Activated naive CD4-positive, alpha-beta T cell treated with anti-CD3 and anti-CD28 coated beads for 36 hours (primary cell): ENCODE measurements around the gene PRKCE. TPM values are rescaled to one million over a fixed set of nuclear protein-coding genes. Genes with fewer than 3 reads are reported as not detected.
"Not testable (repeated sequence)": the region's sequence is repeated elsewhere in the genome, so short reads cannot be mapped to it uniquely, and the experiment has no call there.

Source experiments
- CTCF ChIA-PET: fragments of 350-600 bp; sonication (Branson Sonifier 250); formaldehyde crosslinking; loops from one replicate; lab custom pipeline; 2021; ENCODE audit warnings: antibody characterized with exemption; lab: Charles Lee
- DNase-seq: peaks from one replicate; pipeline ENCODE4 v3.0.0-alpha.2; 2020
- H3K27ac Mint-ChIP-seq: one replicate; pipeline ENCODE4 v1.8.0; 2021; ENCODE audit warnings: mild to moderate bottlenecking, mixed read lengths
- H3K27me3 Mint-ChIP-seq: one replicate; pipeline ENCODE4 v1.8.0; 2021; ENCODE audit warnings: low read depth, mixed read lengths
- H3K36me3 Mint-ChIP-seq: one replicate; pipeline ENCODE4 v1.8.0; 2021; ENCODE audit warnings: low read depth, mixed read lengths
- H3K4me1 Mint-ChIP-seq: one replicate; pipeline ENCODE4 v1.8.0; 2021; ENCODE audit warnings: low read depth, mixed read lengths
- H3K4me3 Mint-ChIP-seq: one replicate; pipeline ENCODE4 v1.8.0; 2021; ENCODE audit warnings: mild to moderate bottlenecking, moderate library complexity, mixed read lengths
- H3K9me3 Mint-ChIP-seq: one replicate; pipeline ENCODE4 v1.8.0; 2021; ENCODE audit warnings: mixed read lengths
- intact Hi-C: fragments of 100-400 bp; cut with micrococcal nuclease; formaldehyde crosslinking; loops from one replicate; pipeline ENCODE4 v1.15.1; 2023
- total RNA-seq, 2 experiments: library from RNA; stranded (reverse); gene quantifications; one replicate each; pipeline ENCODE4 v1.2.3, GENCODE V29; 2021

PRKCE gene
- total RNA-seq, 2 experiments from 2014 or later, result 9.4 to 10.6 TPM

DNA sequence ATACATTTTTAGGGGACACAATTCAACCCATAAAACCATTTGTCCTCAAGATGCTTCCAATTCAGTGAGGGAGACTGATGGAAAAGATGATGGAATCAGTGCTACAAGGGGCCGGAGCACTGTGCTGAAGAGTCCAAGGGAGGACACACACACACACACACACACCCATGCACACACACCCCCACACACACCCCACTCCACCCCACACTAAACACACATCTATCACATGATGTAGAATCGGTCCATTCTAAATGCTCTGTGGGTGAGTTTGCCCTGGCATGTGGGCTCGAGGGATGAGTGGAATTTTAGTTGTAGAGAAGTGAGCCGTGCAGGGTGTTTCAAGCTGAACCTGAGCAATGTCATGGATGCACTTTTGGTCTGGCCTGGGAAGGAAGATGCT, 41.1 kb downstream of the PRKCE start:
- CTCF ChIA-PET, result no interaction called here

DNA sequence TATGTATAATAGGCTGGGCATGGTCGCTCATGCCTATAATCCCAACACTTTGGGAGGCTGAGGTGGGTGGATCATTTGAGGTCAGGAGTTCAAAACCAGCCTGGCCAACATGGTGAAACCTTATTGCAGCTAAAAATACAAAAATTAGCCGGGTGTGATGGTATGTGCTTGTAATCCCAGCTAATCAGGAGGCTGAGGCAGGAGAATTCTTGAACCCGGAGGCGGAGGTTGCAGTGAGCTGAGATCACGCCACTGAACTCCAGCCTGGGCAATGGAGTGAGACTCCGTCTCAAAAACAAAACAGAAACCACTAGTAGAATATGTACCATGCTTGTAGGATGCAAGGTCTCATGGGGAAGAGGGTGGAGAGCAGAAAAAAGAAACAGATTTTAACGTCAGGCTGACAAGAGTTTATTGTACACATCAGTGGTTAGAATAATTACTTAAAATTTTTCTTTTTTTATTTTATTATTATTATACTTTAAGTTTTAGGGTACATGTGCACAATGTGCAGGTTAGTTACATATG, 44.1 kb downstream of the PRKCE start:
- H3K27me3 Mint-ChIP-seq, result not testable (repeated sequence)

More for the DNA sequence above, 41.1 kb downstream of the PRKCE start:
- intact Hi-C loops, result no loop called here
- Mint-ChIP-seq H3K27me3 (no peaks in the 10 kb centered on the region), H3K4me1 (no peaks in the 10 kb centered on the region), H3K9me3 (no peaks in the 10 kb centered on the region), H3K36me3 (no peaks in the 10 kb centered on the region), H3K4me3 (no peak overlapping the region), H3K27ac (no peak overlapping the region)
- DNase-seq, result no peak

DNA sequence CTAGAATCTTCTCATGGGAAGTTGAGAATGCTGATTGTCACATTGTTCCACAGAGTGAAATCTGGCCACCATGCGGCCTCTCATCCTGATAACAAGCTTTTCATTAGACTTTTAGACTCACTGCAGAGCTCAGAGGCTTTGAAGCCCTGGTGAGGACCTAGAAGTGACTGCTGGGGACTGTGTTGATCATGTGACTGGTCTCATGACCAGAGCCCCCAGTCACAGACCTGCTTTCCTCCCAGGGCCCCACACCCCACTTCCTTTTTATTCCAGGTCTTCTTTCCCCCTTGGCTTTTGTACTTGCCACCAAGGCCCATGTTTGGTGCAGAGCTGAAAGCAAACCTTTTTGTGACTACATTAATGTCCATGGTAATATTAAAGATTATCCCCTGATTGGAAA, 45.2 kb downstream of the PRKCE start:
- intact Hi-C loops, result no loop called here
- no peak overlapping the region for H3K4me3 Mint-ChIP-seq

More for the DNA sequence above, 44.1 kb downstream of the PRKCE start:
- H3K4me3 Mint-ChIP-seq, intact Hi-C loops, DNase-seq, H3K9me3 Mint-ChIP-seq, H3K27ac Mint-ChIP-seq, CTCF ChIA-PET, H3K36me3 Mint-ChIP-seq, H3K4me1 Mint-ChIP-seq: not testable (repeated sequence)

DNA sequence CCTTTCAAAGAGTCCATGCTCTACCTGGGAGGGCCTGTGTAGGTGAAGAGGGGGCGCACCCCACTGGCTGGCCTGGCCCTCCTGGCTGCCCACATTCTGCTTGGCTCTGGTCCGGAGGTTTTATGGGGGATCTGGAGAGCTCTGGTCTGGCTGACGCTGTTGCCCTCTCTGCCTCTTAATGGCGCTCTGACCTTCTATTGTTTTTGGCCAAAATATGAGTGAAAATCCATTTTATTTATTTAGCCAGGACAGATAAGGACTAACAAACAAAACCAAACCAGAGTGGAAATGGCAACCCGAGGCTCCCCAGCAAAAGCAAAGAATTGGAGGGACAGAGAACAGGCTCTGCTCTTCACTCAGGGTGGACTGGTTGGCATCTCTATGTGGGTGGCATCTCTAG, 45.7 kb downstream of the PRKCE start:
- no peak for DNase-seq
- Mint-ChIP-seq H3K36me3 (peaks cover 2% of the 10 kb centered on the region), H3K27ac (no peak overlapping the region), H3K9me3 (no peaks in the 10 kb centered on the region), H3K27me3 (no peaks in the 10 kb centered on the region), H3K4me1 (peaks cover 8% of the 10 kb centered on the region), H3K4me3 (no peak overlapping the region)
- CTCF ChIA-PET, result no interaction called here
- intact Hi-C loops, result no loop called here

More for the DNA sequence above, 45.2 kb downstream of the PRKCE start:
- no peak for DNase-seq
- CTCF ChIA-PET, result no interaction called here
- H3K36me3 Mint-ChIP-seq, result peaks cover 2% of the 10 kb centered on the region
- no peaks in the 10 kb centered on the region for H3K9me3 Mint-ChIP-seq
- no peaks in the 10 kb centered on the region for H3K27me3 Mint-ChIP-seq
- H3K27ac Mint-ChIP-seq, result no peak overlapping the region
- H3K4me1 Mint-ChIP-seq, result peaks cover 8% of the 10 kb centered on the region

DNA sequence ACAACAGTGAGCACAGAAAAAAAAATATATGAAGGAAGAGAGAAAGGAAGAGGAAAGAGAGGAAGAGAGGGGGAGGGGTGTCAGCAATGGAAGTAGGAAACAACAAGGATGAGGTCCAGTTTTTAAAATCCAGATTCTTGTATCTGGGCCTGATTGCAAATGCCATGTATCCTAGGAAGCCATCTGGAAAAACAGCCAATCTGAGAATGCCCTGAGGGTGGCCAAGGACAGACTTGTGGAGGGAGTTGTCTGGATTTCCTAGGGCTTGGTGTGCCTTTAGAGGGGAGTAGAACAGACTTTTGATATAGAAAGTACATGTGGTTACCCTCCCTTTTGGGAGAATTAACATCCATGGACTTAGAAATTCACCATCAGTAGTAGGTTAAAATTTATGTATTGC, 47.1 kb downstream of the PRKCE start:
- H3K9me3 Mint-ChIP-seq, result no peaks in the 10 kb centered on the region
- H3K27ac Mint-ChIP-seq, result no peak overlapping the region
- H3K4me1 Mint-ChIP-seq, result peaks cover 8% of the 10 kb centered on the region
- CTCF ChIA-PET, result no interaction called here
- intact Hi-C loops, result no loop called here
- DNase-seq, result no peak
- no peak overlapping the region for H3K4me3 Mint-ChIP-seq
- peaks cover 2% of the 10 kb centered on the region for H3K36me3 Mint-ChIP-seq
- H3K27me3 Mint-ChIP-seq, result no peaks in the 10 kb centered on the region

DNA sequence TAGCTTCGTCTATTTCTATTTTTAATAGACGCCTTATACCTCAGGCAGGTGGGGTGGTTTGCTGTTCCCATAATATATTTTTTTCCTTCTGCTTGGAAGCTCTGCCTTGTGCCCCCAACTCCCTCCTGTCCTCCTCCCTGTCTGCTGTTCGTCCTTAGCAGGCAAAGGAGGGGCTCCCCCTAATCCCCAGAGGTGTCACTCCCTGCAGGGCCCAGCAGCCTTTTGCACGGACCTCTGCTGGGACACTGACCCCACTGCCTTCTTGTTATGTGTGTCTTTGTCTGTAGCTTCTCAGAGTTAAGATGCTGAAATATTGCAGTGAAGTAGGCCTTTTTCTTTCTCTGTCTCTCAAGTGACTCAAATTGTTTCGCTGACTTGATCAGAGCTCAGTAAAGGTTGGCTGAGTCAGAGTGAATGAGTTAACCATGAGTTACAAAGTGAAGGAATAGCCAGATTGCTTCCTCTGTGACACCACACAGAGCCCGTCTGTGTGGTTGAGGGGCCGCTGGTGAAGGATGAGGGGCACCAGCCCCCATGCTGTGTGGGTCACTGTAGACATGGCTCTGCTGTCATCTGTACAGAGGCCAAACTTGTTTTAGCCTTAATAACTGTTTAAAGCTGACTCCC, 47.7 kb downstream of the PRKCE start:
- H3K4me1 Mint-ChIP-seq, result peaks cover 8% of the 10 kb centered on the region
- H3K27me3 Mint-ChIP-seq, result no peaks in the 10 kb centered on the region
- peak; percentile 6 for DNase-seq
- H3K4me3 Mint-ChIP-seq, result no peak overlapping the region
- CTCF ChIA-PET, result interaction anchor here (0.7 kb wide), 1 partner anchor 116 kb away, joined by 3 read pairs; no protein-coding TSS in a partner anchor
- intact Hi-C loops, result no loop called here
- no peak overlapping the region for H3K27ac Mint-ChIP-seq
- H3K9me3 Mint-ChIP-seq, result no peaks in the 10 kb centered on the region
- peaks cover 2% of the 10 kb centered on the region for H3K36me3 Mint-ChIP-seq

DNA sequence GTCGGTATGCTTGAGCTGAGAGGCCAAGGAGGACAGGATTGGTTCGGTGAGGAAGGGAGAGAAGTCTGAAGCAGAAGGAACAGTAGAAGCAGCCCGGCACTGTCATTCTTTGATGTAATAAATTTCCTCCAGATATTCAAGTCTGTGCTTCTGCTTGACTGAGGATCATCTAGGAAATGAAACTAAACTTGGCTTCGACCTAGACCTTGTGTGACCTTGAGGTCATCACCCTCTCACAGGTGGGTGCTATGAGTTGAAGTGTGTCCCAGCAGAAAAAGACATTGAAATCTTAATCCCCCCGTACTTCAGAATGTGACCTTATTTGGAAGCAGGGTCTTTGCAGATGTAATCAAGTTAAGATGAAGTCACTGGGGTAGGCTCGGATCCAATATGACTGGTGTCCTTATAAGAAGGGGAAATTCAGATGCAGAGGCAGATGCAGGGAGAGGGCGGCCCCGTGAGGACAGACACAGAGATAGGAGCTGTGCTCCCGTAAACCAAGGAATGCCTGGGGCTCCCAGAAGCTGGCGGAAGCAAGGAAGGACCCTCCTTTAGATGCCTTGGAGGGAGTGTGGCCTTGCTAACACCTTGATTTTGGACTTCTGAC, 49.0 kb downstream of the PRKCE start:
- H3K9me3 Mint-ChIP-seq, result no peaks in the 10 kb centered on the region
- no peak for DNase-seq
- intact Hi-C loops, result no loop called here
- H3K27ac Mint-ChIP-seq, result no peak overlapping the region
- H3K4me3 Mint-ChIP-seq, result no peak overlapping the region
- H3K4me1 Mint-ChIP-seq, result peaks cover 8% of the 10 kb centered on the region
- peaks cover 2% of the 10 kb centered on the region for H3K36me3 Mint-ChIP-seq
- H3K27me3 Mint-ChIP-seq, result no peaks in the 10 kb centered on the region
- CTCF ChIA-PET, result interaction anchor here (0.8 kb wide), 1 partner anchor 265 kb away, joined by 3 read pairs; no protein-coding TSS in a partner anchor

DNA sequence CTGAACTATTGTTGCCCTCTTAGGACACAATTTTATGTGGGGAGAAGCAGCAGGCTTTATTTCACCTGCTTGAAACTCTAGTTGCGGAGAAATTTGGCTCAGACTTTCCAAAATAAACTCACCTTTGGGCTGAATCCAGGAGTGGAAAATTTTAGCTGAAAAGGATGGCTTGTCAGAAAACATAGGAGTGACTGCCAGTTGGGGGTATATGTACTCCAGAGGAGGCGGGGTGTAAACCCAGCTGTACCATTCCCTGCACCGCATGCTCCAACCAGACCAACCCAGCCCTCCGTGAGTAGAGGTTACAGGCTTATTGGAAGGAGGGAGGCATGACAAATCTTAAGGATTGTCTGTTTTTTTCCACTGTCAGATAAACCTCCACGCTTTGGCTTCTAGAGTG, 53.8 kb downstream of the PRKCE start:
- intact Hi-C loops, result no loop called here
- Mint-ChIP-seq H3K27ac (no peak overlapping the region), H3K4me1 (no peaks in the 10 kb centered on the region), H3K27me3 (no peaks in the 10 kb centered on the region), H3K36me3 (peaks cover 15% of the 10 kb centered on the region), H3K9me3 (peaks cover 6% of the 10 kb centered on the region), H3K4me3 (no peak overlapping the region)
- CTCF ChIA-PET, result no interaction called here
- DNase-seq, result no peak

DNA sequence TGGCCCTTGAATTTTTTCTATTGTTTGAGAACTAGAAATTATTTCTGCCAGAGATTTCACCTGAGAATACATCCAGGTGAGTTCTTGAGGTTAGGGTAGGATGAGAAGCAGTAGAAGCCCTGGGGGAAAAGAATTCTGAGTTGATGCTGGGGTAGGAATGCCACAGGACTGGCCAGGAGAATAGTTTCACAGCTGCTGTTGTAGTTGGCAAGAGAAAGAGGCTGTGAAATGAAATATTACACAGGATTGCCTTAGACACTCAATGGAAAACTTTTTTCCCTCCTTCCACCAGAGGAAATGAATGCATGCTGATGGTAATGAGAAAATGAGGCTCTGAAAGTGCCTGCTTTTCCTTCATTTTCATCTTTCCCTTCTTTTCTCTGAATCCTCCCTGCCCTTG, 54.6 kb downstream of the PRKCE start:
- Mint-ChIP-seq H3K27ac (no peak overlapping the region), H3K36me3 (peaks cover 15% of the 10 kb centered on the region), H3K4me3 (no peak overlapping the region), H3K4me1 (no peaks in the 10 kb centered on the region), H3K27me3 (no peaks in the 10 kb centered on the region), H3K9me3 (peaks cover 6% of the 10 kb centered on the region)
- CTCF ChIA-PET, result no interaction called here
- DNase-seq, result no peak
- intact Hi-C loops, result no loop called here

DNA sequence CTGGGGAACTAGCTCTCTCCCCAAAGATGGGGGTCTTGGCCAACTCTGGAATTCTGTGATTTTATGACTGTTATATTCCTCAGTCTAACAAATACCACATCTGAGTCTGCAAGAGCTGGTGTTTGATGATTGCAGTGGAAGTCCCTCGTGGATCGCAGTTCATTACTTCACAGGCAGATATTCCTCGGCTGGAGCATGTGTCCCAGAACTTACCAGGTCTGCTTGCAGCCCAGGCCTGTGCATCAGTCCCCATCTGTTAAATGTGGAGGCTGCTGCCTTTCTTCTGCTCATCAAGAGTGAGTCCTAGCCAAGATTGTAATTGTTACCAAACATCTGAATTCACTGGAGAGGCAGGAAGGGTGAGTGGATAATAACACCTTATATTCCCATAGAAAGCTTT, 55.5 kb downstream of the PRKCE start:
- H3K27ac Mint-ChIP-seq, result no peak overlapping the region
- CTCF ChIA-PET, result interaction anchor here (1.0 kb wide), 1 partner anchor 72 kb away, joined by 3 read pairs; no protein-coding TSS in a partner anchor
- H3K9me3 Mint-ChIP-seq, result peaks cover 6% of the 10 kb centered on the region
- intact Hi-C loops, result no loop called here
- no peaks in the 10 kb centered on the region for H3K27me3 Mint-ChIP-seq
- H3K4me1 Mint-ChIP-seq, result no peaks in the 10 kb centered on the region
- no peak overlapping the region for H3K4me3 Mint-ChIP-seq
- no peak for DNase-seq
- H3K36me3 Mint-ChIP-seq, result peaks cover 15% of the 10 kb centered on the region

DNA sequence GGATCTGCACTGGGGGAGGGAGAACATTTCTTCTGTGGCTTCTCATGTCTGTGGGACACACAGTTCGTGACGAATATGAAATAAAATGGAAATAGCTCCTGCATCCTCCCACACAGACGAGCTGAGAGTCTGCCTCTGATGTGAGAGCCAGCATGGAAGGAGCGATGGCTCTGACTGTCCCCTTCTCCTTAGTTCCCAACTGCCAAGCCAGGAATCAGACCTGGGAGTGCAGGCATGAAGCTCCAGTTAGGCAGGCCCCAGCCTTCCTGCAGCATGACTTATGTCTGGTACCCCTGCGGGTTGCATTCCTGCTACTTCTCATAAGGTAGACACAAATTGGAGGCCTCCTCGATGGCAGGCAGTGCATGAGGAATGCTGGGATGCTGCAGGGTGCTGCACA, 56.2 kb downstream of the PRKCE start:
- Mint-ChIP-seq H3K27me3 (no peaks in the 10 kb centered on the region), H3K4me1 (no peaks in the 10 kb centered on the region), H3K9me3 (peaks cover 6% of the 10 kb centered on the region), H3K4me3 (no peak overlapping the region), H3K36me3 (peaks cover 15% of the 10 kb centered on the region), H3K27ac (no peak overlapping the region)
- intact Hi-C loops, result no loop called here
- CTCF ChIA-PET, result interaction anchor here (1.0 kb wide), 1 partner anchor 71 kb away, joined by 3 read pairs; no protein-coding TSS in a partner anchor
- no peak for DNase-seq

DNA sequence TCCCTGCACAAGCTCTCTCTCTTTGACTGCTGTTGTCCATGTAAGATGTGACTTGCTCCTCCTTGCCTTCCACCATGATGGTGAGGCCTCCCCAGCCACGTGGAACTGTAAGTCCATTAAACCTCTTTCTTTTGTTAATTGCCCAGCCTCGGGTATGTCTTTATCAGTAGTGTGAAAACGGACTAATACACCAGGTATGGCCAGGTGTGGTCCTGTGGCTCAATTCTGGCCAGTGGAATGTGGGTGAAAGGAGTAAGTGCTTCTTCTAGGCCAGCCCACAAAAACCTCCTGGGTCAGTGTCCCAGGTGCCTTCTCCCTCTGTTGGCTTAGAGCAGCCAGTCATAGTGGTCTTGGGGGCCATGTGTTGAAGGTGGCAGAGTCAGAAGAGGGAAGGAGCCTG, 57.0 kb downstream of the PRKCE start:
- intact Hi-C loops, result no loop called here
- no peak for DNase-seq
- H3K4me3 Mint-ChIP-seq, result no peak overlapping the region
- H3K9me3 Mint-ChIP-seq, result peaks cover 6% of the 10 kb centered on the region
- no peaks in the 10 kb centered on the region for H3K4me1 Mint-ChIP-seq
- H3K27me3 Mint-ChIP-seq, result no peaks in the 10 kb centered on the region
- H3K27ac Mint-ChIP-seq, result no peak overlapping the region
- peaks cover 15% of the 10 kb centered on the region for H3K36me3 Mint-ChIP-seq
- CTCF ChIA-PET, result no interaction called here

DNA sequence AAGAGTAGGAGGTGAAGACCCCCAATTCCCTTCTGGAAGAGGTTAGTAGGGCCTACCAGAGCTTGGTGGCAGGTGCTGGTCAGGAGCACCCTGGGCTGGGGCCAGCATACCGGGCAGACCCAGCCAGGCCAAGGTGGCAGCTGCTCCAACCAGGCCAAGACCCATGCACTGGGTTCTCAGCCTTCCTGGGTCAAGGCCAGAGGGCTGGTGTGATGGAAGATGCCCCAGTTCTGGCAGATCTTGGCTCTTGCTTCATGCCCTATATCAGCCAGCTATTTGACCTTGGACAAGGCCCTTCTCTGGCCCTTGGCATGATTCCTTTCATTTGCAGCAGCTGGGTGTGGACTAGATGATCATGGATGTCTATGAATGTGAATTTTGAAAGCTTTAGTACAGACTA, 57.7 kb downstream of the PRKCE start:
- Mint-ChIP-seq H3K4me1 (no peaks in the 10 kb centered on the region), H3K27me3 (no peaks in the 10 kb centered on the region), H3K9me3 (peaks cover 6% of the 10 kb centered on the region), H3K36me3 (peaks cover 15% of the 10 kb centered on the region), H3K27ac (no peak overlapping the region), H3K4me3 (no peak overlapping the region)
- intact Hi-C loops, result no loop called here
- no peak for DNase-seq
- CTCF ChIA-PET, result no interaction called here
